Right ventricle myocardium inferior (tissue), 1 donor: ENCODE results near the gene UBE3B. TPM values are rescaled to one million over a fixed set of nuclear protein-coding genes. Genes with fewer than 3 reads are reported as not detected.

Experiments used
- ATAC-seq: fragments of 200-7000 bp; cut with Tn5 transposase; one replicate; pipeline ENCODE4 v1.9.1; 2020; ENCODE audit warnings: mild to moderate bottlenecking, moderate library complexity
- DNase-seq: peaks from one replicate; pipeline ENCODE4 v3.0.0; 2021; ENCODE audit errors: missing footprints
- intact Hi-C: fragments of 100-400 bp; cut with DNase I; formaldehyde crosslinking; loops from one replicate; pipeline ENCODE4 v1.11.0; 2022
- total RNA-seq: library from RNA; stranded (reverse); fragmentation: NEBNext Ultra II Directional; extraction: Animal tissue kit (Norgen Biotek cat#: 25700); gene quantifications from one replicate; pipeline ENCODE4 v1.2.1, GENCODE V29; 2021
- donor health status: DM: no; HTN: yes; CAD: no; lungs with severe emphysema.

UBE3B gene
- total RNA-seq, 1 donor from 2014 or later, result 56.1 TPM

GRCh38 chr12:109555431-109556315 is 78.2 kb downstream of the UBE3B start:
- ATAC-seq (no peak), DNase-seq (peak; percentile 30)
- intact Hi-C loops, result no loop called here

GRCh38 chr12:109557200-109557599 is 79.8 kb downstream of the UBE3B start:
- ATAC-seq (no peak), DNase-seq (no peak)
- intact Hi-C loops, result no loop called here

DNA sequence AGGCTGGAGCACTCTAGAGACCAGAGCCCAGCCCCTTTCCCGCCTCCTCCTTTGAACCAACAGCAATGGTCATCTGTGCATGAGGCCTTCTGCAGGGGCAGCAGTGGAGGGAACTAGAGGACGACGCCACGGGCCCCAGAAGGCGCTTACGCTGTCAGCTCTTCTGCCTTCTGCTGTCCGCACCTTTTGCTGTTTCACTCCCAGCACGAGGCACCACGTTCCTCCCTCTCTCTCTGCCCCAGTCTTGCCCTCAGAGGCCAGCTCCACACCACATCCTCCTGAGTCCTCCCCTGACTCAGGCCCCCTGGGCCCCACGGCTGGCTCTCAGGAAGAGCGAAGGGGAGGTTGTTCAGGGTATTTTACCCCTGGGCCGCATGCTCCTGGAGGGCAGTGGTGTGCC is 80.4 kb downstream of the UBE3B start:
- DNase-seq, result no peak
- ATAC-seq, result no peak
- intact Hi-C loops, result no loop called here

DNA sequence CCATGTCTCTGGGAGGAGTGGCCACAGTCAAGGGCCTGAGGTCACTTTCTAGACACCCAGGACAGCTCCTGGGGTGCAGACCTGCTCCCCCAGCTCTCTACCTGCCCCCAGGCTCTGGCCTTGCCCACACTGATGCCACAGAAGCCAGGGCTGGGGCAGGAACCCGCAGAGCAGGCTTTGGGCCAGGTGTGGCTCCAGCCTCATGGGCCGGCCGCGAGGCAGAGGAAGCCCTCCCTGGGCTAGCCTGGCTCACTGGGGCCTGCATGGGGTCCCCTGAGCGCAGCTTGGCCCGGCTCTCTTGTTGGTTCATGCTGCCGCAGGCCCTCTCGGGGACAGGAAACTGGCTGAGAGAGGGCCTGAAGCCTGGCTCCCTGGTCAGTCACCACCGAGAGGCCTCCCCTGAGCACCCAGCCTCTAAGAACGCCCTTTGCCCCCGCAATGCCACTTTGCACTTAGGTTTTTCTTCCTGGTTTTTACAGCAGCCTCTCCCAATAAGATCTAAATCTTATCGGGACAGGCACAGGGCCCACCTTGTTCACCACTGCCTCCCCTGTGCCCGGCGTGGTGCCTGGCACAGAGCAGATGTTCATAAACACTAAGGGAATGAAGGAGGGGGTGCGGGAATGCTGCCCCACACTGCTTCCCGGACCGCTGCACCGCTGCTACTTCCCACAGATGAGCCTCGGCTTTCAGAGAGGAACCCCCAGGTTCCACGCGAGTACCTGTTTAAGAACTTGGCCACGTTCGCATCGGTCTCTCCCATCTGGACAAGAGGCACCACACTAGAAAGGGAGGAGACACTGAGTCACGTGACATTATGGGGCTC is 81.2 kb downstream of the UBE3B start:
- ATAC-seq (no peak), DNase-seq (no peak)
- intact Hi-C loops, result no loop called here

GRCh38 chr12:109559200-109559505 is 81.7 kb downstream of the UBE3B start:
- no peak for DNase-seq
- intact Hi-C loops, result no loop called here
- no peak for ATAC-seq

GRCh38 chr12:109559601-109560000 is 82.2 kb downstream of the UBE3B start:
- DNase-seq, result no peak
- intact Hi-C loops, result no loop called here
- ATAC-seq, result no peak

DNA sequence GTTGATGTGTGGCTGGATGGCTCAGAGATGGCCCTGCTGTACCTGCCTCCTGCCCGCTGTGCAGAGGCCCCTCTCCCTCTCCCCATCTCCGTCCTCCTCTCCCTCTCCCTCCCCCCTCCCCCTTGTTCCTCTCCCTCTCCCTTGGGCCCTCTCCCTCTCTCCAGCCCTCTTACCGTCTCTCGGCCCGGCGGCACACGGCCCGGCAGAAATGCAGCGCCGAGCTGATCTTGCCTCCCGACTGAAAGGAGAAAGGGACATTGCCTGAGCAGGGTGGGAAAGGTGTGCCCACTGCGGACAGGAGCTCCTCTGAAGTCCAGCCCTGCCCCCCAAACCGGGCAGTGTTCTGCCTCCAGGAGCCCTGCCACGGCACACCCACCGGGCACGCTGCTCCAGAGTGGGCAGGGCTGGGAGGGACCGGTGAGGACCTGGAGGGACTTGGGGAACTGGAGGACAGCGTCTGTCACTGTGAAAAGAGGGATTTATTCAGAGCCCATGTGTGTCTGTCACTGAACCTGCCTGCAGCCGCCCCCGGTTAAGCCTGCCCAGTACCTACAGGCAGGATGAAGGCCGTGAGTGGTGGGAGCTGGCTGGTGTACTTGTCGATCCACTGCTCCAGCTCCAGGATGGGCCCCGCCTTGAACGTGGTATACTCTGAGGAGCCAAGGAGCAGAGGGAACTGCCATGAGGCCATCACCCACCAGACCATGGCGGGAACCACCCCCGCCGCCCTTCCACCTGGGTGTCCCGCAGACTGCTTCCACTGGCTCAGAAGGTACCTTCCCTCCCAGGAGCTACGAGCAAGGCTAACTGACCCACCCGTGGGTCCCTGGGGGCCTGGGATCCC is 83.7 kb downstream of the UBE3B start:
- intact Hi-C loops, result no loop called here
- ATAC-seq (no peak), DNase-seq (no peak)

DNA sequence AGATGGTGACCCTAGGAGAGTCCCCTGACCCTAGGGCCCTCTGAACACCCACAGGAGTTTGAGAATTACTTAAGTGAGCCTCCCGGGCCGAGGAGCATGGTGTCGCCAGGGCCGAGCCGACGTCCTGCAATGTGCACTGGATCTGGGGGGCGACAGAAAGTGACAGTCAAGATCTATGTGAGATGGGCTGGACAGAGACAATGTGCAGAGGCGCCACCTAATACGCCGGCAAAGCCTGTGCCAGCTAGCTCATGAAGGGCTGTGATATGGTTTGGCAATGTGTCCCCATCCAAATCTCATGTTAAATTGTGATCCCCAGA is 84.2 kb downstream of the UBE3B start:
- DNase-seq, result no peak
- intact Hi-C loops, result no loop called here
- ATAC-seq, result no peak

DNA sequence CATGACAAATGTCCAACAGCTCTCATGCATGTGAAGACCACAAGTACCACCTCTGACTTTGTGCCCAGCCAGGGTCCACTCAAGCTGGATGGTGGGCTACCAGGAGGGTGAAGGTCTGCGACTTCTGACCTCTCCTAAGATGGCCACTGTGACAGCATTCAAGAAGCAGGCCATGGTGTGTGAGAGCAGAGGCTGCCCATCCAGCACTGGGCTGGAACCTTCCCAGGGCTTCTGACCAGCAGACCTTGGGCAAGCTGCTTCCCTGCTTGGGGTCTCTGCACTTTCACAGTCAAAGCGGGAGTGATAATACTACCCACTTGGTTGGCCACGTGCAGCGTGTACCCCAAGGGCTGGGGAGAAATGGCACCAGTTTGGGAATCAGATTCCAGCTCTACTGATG is 85.4 kb downstream of the UBE3B start:
- intact Hi-C loops, result no loop called here

DNA sequence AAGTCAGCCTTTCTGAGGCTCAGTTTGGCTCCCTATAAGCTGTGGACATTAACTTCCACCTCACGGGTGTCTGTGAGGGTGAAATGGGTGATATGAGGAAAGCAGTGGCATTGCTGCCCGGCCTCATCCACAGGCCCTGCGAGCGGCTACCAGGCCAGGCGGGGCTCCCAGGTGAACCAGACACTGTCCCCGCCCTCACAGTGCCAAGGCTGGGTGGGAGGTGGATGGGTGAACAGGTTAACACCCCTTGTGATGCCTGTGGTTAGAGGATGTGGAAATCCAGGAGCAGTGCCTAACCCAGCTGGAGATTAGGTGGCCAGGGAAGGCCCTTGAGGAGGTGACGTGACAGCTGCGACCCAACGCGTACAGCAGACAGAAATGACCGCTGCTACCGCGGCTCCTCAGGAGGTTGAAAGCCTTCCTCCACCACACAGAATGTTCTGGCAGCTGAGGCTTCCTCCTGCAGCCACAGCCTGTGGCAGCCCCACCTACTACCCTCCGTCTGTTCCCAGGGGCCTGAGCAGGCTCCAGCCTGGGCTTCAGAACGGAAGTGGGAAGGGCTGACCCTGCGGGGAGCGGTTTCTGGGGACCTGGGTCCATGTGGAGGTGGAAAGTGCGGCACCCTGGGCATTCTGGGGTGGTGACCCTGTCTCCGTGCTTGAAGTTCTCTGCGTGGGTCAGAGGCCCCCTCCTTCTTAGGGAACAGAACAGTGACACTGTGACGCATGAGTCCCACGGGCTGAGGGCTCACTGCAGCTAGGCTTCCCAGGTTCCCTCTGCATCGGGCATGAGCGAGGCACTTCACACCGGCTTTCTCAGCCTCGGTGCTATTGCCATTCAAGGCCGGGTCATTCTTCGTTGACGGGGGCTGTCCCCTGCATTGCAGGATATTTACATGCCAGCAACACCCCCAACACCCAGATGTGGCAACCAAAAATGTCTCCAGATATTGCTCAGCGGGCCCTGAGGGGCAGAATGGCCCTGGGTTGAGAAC is 86.2 kb downstream of the UBE3B start:
- intact Hi-C loops, result no loop called here
- ATAC-seq, result peak; percentile 79
- no peak for DNase-seq

More for the DNA sequence above, 85.4 kb downstream of the UBE3B start:
- ATAC-seq, result no peak
- DNase-seq, result no peak

DNA sequence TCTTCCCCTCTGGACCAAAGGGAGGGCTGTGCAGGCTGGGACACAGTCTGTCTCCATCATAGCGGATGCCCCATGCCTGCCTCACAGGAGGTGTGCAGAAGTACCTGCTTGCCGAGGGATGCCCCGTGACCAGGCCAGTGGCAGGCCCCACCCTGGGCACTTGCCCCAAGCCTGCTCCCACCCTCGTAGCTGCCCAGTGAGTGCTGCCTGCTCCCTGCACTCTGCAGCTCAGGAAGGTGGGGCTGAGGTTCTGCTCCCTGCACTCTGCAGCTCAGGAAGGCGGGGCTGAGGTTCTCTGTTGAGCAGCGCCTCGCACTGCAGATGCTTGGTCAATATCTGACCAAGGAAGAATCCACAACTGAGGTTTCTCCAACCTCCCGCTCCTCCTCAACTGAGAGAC is 89.0 kb downstream of the UBE3B start:
- ATAC-seq (no peak), DNase-seq (no peak)
- intact Hi-C loops, result no loop called here

DNA sequence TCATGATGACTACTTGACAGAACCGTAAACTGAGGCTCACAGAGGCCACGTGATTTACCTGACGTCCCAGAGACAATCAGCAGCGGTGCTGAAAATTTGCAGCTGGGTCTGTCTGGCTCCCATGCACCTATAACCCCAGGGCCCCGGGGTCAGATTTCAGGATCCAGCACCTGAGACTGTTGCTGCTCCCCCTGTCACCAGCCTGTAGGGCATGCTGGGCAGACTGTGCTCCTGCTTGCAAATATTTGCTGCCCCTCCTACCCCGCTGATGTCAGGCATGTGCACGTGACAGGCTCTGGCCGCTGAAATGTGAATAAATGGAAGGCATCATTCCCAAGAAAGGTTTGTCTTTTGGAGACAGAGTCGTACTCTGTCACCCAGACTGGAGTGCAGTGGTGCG is 89.9 kb downstream of the UBE3B start:
- intact Hi-C loops, result no loop called here
- DNase-seq, result peak; percentile 26
- no peak for ATAC-seq

DNA sequence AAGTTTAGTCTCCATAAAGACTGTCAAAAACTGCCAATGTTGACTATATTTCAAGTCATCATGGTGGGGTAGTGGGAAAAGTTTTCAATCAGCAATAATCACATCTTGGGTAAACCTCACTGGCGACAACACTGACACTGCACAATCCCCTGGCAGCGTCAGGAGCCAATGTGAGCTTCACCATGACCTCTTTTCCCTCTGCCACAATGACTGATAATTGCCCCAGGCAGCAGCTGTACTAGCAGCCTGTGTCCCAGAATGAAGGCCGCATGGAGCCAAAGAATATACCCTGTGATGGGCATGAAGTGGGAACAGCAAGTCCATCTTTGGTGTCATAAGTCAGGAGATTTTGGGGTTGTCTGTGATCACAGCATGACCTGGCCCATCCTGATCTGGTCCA is 90.5 kb downstream of the UBE3B start:
- intact Hi-C loops, result no loop called here
- ATAC-seq (no peak), DNase-seq (peak; percentile 62)

DNA sequence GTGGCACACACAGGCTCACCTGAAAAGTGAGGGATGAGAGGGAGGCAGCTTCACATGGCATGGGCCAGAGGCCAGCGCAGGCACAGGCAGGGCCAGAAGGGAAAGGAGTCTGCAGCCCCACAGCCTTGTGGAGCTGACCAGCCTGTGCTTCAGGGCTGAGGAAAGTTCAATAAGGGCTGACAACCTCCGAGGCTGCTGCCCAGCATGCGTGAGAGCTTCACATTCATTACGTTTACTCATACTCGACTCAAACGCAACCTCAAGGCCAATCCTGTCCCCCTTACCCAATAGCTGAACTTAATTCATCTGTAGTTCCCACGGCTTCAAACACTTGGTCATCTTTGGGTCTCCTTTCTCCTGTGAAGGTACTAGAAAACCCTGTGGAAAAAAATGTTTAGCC is 91.1 kb downstream of the UBE3B start:
- ATAC-seq (no peak), DNase-seq (no peak)
- intact Hi-C loops, result no loop called here

DNA sequence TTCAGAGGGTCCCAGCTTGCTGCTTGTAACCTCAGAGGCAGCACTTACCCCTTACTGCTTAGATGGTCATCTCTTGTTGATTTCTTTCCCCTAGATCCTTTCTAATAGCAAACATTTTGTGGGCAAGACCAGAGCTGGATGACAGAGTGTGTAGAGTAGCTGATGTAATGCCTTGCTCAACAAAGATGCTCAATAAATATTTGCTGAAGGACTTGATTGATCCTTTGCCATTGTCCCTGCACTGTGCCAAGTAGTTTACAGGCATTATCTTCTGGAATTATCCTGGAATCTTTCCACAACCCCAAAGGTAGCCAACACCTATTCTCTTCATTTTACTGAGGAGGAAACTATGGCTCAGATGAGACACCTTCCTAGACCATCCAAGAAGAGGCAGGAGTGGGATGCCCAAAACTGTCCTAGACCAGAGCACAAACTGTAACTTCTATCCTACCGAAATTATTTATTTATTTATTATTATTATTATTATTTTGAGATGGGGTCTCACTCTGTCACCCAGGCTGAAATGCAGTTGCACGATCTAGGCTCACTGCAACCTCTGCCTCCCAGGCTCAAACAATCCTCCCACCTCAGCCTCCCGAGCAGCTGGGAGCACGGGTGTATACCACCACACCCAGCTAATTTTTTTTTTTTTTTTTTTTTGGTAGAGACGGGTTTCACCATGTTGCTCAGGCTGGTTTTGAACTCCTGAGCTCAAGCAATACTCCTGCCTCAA is 94.5 kb downstream of the UBE3B start:
- ATAC-seq, result no peak
- DNase-seq, result no peak
- intact Hi-C loops, result loop anchor here (5.0 kb wide), 1 partner anchor 55 kb away; no protein-coding TSS in a partner anchor

- no peak for DNase-seq
- intact Hi-C loops, result loop anchor here (5.0 kb wide), 1 partner anchor 55 kb away; no protein-coding TSS in a partner anchor
Measured at GRCh38 chr12:109572506-109572845, 95.0 kb downstream of the UBE3B start.

GRCh38 chr12:109573029-109573913 is 95.8 kb downstream of the UBE3B start, which contains the start of the genes MMAB and MVK:
Gene MMAB (minus strand): TSS chr12:109573504. CDS start chr12:109573480, 24 bp downstream.
Gene MVK (plus strand): TSS chr12:109573794. CDS start chr12:109574823, 1,029 bp downstream.
- peak; percentile 98 for ATAC-seq
- DNase-seq, result peak; percentile 99
- intact Hi-C loops, result loop anchor here (5.0 kb wide), 1 partner anchor 56 kb away; no protein-coding TSS in a partner anchor

More at GRCh38 chr12:109572506-109572845, 95.0 kb downstream of the UBE3B start:
- no peak for ATAC-seq
